Measurements from ENCODE around the gene ITGB6. TPM values are rescaled to one million over a fixed set of nuclear protein-coding genes. Genes with fewer than 3 reads are reported as not detected.

ITGB6 gene
- polyA plus RNA-seq, 2 of the 4 experiments (the other 2 are of a cell fraction): 4.2 to 5.0 TPM

DNA sequence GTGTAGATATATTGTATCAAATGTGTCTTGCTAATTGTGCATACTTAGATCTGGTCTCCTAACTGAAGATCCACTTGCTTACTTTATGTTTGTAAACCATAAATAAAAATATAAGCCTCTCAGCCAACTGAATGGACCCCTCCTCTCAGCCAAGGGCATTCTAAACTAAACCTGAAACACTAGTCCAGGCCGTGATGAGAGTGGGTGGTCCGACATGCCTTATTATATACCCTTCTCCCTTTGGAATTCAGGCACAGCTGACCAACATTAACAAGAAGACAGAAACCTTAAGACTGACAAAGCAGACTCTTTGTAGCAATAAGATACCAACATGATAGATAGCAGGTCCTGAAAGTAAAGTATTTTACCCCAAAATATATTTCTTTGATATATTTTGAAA is 73.3 kb downstream of the ITGB6 start:
- Histone ChIP-seq H3K4me3 (no peak overlapping the region), H3K4me2 (no peak overlapping the region), H3K9me3 (no peaks in the 10 kb centered on the region), H3K4me1 (no peaks in the 10 kb centered on the region), H3K27ac (no peak overlapping the region)
- ChIA-PET POLR2A (no interaction called here), CTCF (no interaction called here)
- WGBS (ENCODE audit: missing lambda C conversion rate): 90% methylated on average over 2 of the region's 2 CpGs
- no peak for ATAC-seq
- TF ChIP-seq NFE2L2 (conservative IDR thresholded peaks at IDR 0.05; ENCODE audit: low read length): no peak
- TF ChIP-seq RCOR1 (IDR thresholded peaks at IDR 0.05; ENCODE audit: low read depth, low read length): no peak
- no peak for TF ChIP-seq BHLHE40 (IDR thresholded peaks at IDR 0.05; ENCODE audit: low read depth, low read length)
- TF ChIP-seq HOXB13 (CRISPR knock-in tag; IDR thresholded peaks at IDR 0.05; ENCODE audit: low read depth): no peak
- no peak for TF ChIP-seq EHMT2 (IDR thresholded peaks at IDR 0.05; ENCODE audit: low read depth)
- TF ChIP-seq HOXA7 (CRISPR knock-in tag; IDR thresholded peaks at IDR 0.05): no peak
- no peak for TF ChIP-seq ELK1 (IDR thresholded peaks at IDR 0.05; ENCODE audit: low read depth, low read length)
- FAIRE-seq: no peak
- DNase-seq (ENCODE audit: low read depth in 1 of 2, low spot score in 1 of 2): no peak

- Histone ChIP-seq H3K4me1 (no peaks in the 10 kb centered on the region), H3K9me3 (no peaks in the 10 kb centered on the region), H3K4me3 (no peak overlapping the region), H3K27ac (no peak overlapping the region), H3K4me2 (no peak overlapping the region)
- DNase-seq (ENCODE audit: low read depth in 1 of 2, low spot score in 1 of 2) (no peak), FAIRE-seq (no peak), ATAC-seq (no peak)
- 94% methylated on average over 11 of the region's 12 CpGs for WGBS (ENCODE audit: missing lambda C conversion rate)
- CTCF ChIA-PET: no interaction called here
- POLR2A ChIA-PET: no interaction called here
- TF ChIP-seq, protein P1, sequence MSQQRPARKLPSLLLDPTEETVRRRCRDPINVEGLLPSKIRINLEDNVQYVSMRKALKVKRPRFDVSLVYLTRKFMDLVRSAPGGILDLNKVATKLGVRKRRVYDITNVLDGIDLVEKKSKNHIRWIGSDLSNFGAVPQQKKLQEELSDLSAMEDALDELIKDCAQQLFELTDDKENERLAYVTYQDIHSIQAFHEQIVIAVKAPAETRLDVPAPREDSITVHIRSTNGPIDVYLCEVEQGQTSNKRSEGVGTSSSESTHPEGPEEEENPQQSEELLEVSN (IDR thresholded peaks at IDR 0.05; ENCODE audit: borderline replicate concordance, low read depth): no peak
- TF ChIP-seq FOSL2 (IDR thresholded peaks at IDR 0.05) (no peak), FOSL2 (CRISPR knock-in tag; IDR thresholded peaks at IDR 0.05) (no peak), FOXS1 (CRISPR knock-in tag; IDR thresholded peaks at IDR 0.05) (no peak), HOXA7 (CRISPR knock-in tag; IDR thresholded peaks at IDR 0.05) (no peak), MAFK (IDR thresholded peaks at IDR 0.05; ENCODE audit: partially characterized antibody) (no peak), RCOR1 (IDR thresholded peaks at IDR 0.05; ENCODE audit: low read depth, low read length) (no peak), ZFP36 (IDR thresholded peaks at IDR 0.05; ENCODE audit: borderline replicate concordance, partially characterized antibody) (no peak), POLR2A (IDR thresholded peaks at IDR 0.05; ENCODE audit: low read length) (no peak), PBX3 (IDR thresholded peaks at IDR 0.05) (no peak), HEYL (CRISPR knock-in tag; IDR thresholded peaks at IDR 0.05) (no peak), KDM5A (IDR thresholded peaks at IDR 0.05) (no peak), CHD4 (IDR thresholded peaks at IDR 0.05; ENCODE audit: borderline replicate concordance) (no peak), ZSCAN20 (CRISPR knock-in tag; IDR thresholded peaks at IDR 0.05) (no peak), JUN (IDR thresholded peaks at IDR 0.05) (no peak)
Measured at GRCh38 chr2:160126315-160126714, 73.8 kb downstream of the ITGB6 start.

- POLR2A ChIA-PET: no interaction called here
- ATAC-seq: no peak
- no peak overlapping the region for H3K4me2 ChIP-seq
- H3K4me1 ChIP-seq: no peaks in the 10 kb centered on the region
- no peak for FAIRE-seq
- no peak for DNase-seq (ENCODE audit: low read depth in 1 of 2, low spot score in 1 of 2)
- TF ChIP-seq EP300 (IDR thresholded peaks at IDR 0.05) (no peak), MAFK (IDR thresholded peaks at IDR 0.05; ENCODE audit: partially characterized antibody) (no peak), EHMT2 (IDR thresholded peaks at IDR 0.05; ENCODE audit: low read depth) (no peak), KDM1A (IDR thresholded peaks at IDR 0.05; ENCODE audit: low read depth) (no peak), TP53 (CRISPR knock-in tag; IDR thresholded peaks at IDR 0.05) (no peak), RCOR1 (IDR thresholded peaks at IDR 0.05; ENCODE audit: low read depth, low read length) (no peak), ELK1 (IDR thresholded peaks at IDR 0.05; ENCODE audit: low read depth, low read length) (no peak), MYC (IDR thresholded peaks at IDR 0.05; ENCODE audit: borderline replicate concordance, low read length) (no peak), NFE2L2 (conservative IDR thresholded peaks at IDR 0.05; ENCODE audit: low read length) (no peak)
- no peaks in the 10 kb centered on the region for H3K9me3 ChIP-seq
- no peak overlapping the region for H3K27ac ChIP-seq
- no peak overlapping the region for H3K4me3 ChIP-seq
- 88% methylated on average over 6 of the region's 6 CpGs for WGBS (ENCODE audit: missing lambda C conversion rate)
- CTCF ChIA-PET: no interaction called here
Measured at GRCh38 chr2:160125828-160126227, 74.2 kb downstream of the ITGB6 start.

All from A549 (cell line).